ENCODE measurements around the gene CLEC2D.

- TF ChIP-seq POLR2A (IDR thresholded peaks at IDR 0.05) (no peak), CTCF (IDR thresholded peaks at IDR 0.05) (no peak)
Measured at GRCh38 chr12:9699269-9699897, 29.9 kb downstream of the CLEC2D start.
